Upper lobe of left lung (tissue), 6 donors: ENCODE data around the gene GSG1. TPM values are rescaled to one million over a fixed set of nuclear protein-coding genes. Genes with fewer than 3 reads are reported as not detected.

Experiments
- ATAC-seq, 2 donors: fragments of 200-7000 bp; cut with Tn5 transposase; one replicate each; pipeline ENCODE4 v1.9.1; 2022; ENCODE audit warnings: mild to moderate bottlenecking in 2 of 2, moderate library complexity in 2 of 2; ENCODE audit not compliant: low FRiP score in 2 of 2
- DNase-seq, 2 donors: peaks; one replicate each; pipeline ENCODE4 v3.0.0-alpha.2; 2019 to 2020
- H3K27ac ChIP-seq, 4 donors: fragments of 200-600 bp; sonication (generic); one replicate each; pipeline ENCODE4 v1.5.1; 2016 to 2019
- H3K27me3 ChIP-seq, 4 donors: fragments of 200-600 bp; sonication (generic); one replicate each; pipeline ENCODE4 v1.5.1; 2017 to 2019
- H3K36me3 ChIP-seq, 4 donors: fragments of 200-600 bp; sonication (generic); one replicate each; pipeline ENCODE4 v1.5.1; 2016 to 2019
- H3K4me1 ChIP-seq, 4 donors: fragments of 200-600 bp; sonication (generic); one replicate each; pipeline ENCODE4 v1.5.1; 2018 to 2019
- H3K4me3 ChIP-seq, 4 donors: fragments of 200-600 bp; sonication (generic); one replicate each; pipeline ENCODE4 v1.5.1; 2017 to 2019; ENCODE audit warnings: mild to moderate bottlenecking in 2 of 4, moderate library complexity in 1 of 4
- H3K9me3 ChIP-seq, 4 donors: fragments of 200-600 bp; sonication (generic); one replicate each; pipeline ENCODE4 v1.5.1; 2018 to 2019
- CTCF ChIP-seq, 6 experiments: fragments of 450-650 bp in 4 of 6; fragments of 200-600 bp in 2 of 6; sonication (generic) in 2 of 6; IDR thresholded peaks; one replicate each; pipeline ENCODE4 v1.5.1; 2016 to 2019; ENCODE audit warnings: antibody characterized with exemption in 6 of 6
- EP300 ChIP-seq, 4 donors: sonication (generic); formaldehyde crosslinking; IDR thresholded peaks; one replicate each; pipeline ENCODE4 v1.5.1; 2017; ENCODE audit warnings: antibody characterized with exemption in 4 of 4, control low read depth in 2 of 4
- POLR2A ChIP-seq, 4 donors: fragments of 450-650 bp; IDR thresholded peaks; one replicate each; pipeline ENCODE4 v1.5.1; 2016 to 2017; ENCODE audit warnings: antibody characterized with exemption in 4 of 4, mild to moderate bottlenecking in 2 of 4
- POLR2AphosphoS5 ChIP-seq, 2 donors: sonication (generic); formaldehyde crosslinking; IDR thresholded peaks; one replicate each; pipeline ENCODE4 v1.5.1; 2017; ENCODE audit warnings: antibody characterized with exemption in 2 of 2
- WGBS, 2 donors: methylation state at CpG; one replicate each; pipeline ENCODE4 v1.1.5; 2017 to 2018; 5-methylcytosine and 5-hydroxymethylcytosine counted together
- total RNA-seq, 6 donors: library from RNA; depleted of rRNA in 4 of 6; stranded (reverse); fragments of >200 nt in 4 of 6; gene quantifications; one replicate each; pipeline versions ENCODE4 v1.1.0 to v1.2.1, GENCODE V29; 2016 to 2021
- donor health status: DM: no; HTN: no; CAD: no; lungs with moderate emphysema.
- donor health status: DM: no; HTN: yes; CAD: no; lungs with severe emphysema.

The GSG1 gene
- total RNA-seq, 6 donors from 2014 or later: not detected

DNA sequence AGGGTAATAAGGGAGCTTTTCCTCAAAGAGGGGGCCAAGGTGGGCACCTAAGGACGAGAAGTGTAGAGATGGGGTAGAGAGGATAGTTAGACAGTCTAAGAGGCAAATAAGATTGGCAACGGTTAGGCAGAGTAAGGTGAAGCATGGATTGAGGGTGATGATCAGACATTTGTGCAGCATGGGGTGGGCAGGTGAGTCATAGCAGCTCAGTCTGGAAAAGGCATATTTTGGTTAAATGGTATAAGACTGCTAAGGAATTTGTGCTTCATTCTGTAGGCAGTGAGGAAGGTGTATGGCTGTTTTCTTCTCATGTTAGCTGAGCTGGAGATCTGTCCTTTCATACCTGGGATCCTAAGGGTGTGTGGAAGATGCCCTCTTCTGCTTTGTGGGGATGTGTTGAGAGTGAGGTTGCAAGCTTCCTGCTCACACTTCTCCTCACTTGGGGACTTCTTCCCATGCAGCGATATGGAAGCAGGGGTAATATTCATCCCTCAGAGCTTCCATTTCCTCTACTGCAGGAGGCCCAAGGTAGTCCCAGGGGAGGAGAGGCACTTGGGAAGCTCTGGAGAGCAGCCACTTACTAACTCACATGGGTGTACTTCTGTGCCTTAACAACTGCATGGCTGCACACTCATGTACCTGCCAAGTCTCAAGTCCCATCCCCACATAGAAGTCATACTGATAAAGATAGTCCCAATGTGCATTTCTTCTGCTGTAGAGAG, 28.9 kb downstream of the GSG1 start:
- Histone ChIP-seq H3K4me1 (no peaks in the 10 kb centered on the region), H3K36me3 (peaks cover 0 to 31% (median 4%) of the 10 kb centered on the region in 4 donors), H3K27ac (no peak overlapping the region), H3K4me3 (no peak overlapping the region), H3K27me3 (no peaks in the 10 kb centered on the region), H3K9me3 (no peaks in the 10 kb centered on the region)
- WGBS, 2 donors: 90 to 92% methylated on average over 3 of the region's 3 CpGs
- ATAC-seq (no peak), DNase-seq (no peak)
- no peak for TF ChIP-seq EP300 (IDR thresholded peaks at IDR 0.05)
- TF ChIP-seq POLR2AphosphoS5 (IDR thresholded peaks at IDR 0.05): no peak
- TF ChIP-seq POLR2A (IDR thresholded peaks at IDR 0.05): no peak

- DNase-seq: no peak
- Histone ChIP-seq H3K27ac (no peak overlapping the region), H3K36me3 (peaks cover 0 to 44% (median 6%) of the 10 kb centered on the region in 4 donors), H3K4me3 (no peak overlapping the region), H3K27me3 (no peaks in the 10 kb centered on the region), H3K9me3 (no peaks in the 10 kb centered on the region), H3K4me1 (no peaks in the 10 kb centered on the region)
- no peak for TF ChIP-seq CTCF (IDR thresholded peaks at IDR 0.05)
- no peak for TF ChIP-seq EP300 (IDR thresholded peaks at IDR 0.05)
- no peak for TF ChIP-seq POLR2AphosphoS5 (IDR thresholded peaks at IDR 0.05)
- TF ChIP-seq POLR2A (IDR thresholded peaks at IDR 0.05): no peak
- 76 to 89% methylated on average over 3 of the region's 3 CpGs for WGBS, 2 donors
- ATAC-seq: no peak
These were observed 30.3 kb downstream of the GSG1 start for GRCh38 chr12:13073173-13073572.

DNA sequence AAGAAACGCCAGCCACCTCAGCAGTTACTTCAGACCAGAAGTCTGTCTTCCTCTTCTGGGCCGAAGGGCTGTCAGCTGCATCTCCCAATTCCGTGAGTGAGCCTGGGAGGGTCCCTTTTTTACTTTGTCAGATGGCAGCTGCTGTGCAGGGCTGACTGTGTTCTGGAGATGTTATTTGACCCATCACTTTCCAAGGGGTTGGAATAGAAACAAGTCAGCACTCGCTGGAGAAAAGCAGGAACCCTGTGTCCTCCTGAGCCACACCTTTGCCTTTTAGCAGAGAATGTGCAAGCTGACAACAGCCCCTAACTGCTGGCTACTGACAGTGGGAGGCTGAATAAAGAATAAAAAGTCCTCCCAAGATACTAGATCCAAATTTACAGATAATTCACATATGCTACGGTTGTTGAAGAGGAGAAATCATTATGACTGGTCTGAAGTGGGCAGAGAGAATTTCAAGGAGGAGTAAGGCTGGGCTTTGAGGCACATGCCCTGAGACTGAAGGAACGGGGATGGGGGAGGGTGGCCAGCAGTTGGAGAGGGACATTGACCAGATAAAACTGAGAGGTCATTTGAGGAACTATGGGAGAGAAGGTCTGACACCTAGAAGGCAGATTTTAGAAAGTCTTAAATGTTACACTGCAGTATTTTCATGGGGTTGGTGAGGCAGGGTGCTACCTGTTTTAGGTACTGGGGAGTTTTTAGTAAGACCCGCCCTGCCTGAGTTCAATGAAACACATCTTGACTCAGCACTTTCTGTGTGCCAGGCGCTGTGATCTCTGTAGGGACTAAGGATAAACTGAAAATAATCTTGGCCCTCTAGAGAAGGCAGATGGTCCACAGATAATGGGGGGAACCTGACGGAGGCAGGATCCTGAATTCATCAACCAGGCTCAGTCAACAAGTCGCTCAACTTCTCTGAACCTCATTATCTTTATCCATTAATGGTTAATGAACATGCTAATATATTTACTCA, 31.9 kb downstream of the GSG1 start:
- no peak overlapping the region for H3K4me3 ChIP-seq
- H3K27ac ChIP-seq: no peak overlapping the region
- no peaks in the 10 kb centered on the region for H3K4me1 ChIP-seq
- ATAC-seq (no peak), DNase-seq (no peak)
- no peaks in the 10 kb centered on the region for H3K27me3 ChIP-seq
- H3K9me3 ChIP-seq: no peaks in the 10 kb centered on the region
- WGBS, 2 donors: 82 to 84% methylated on average over 10 of the region's 10 CpGs
- peaks cover 0 to 56% (median 12%) of the 10 kb centered on the region in 4 donors for H3K36me3 ChIP-seq
- TF ChIP-seq POLR2AphosphoS5 (IDR thresholded peaks at IDR 0.05): no peak
- TF ChIP-seq CTCF (IDR thresholded peaks at IDR 0.05): no peak
- TF ChIP-seq EP300 (IDR thresholded peaks at IDR 0.05): no peak
- TF ChIP-seq POLR2A (IDR thresholded peaks at IDR 0.05): no peak

DNA sequence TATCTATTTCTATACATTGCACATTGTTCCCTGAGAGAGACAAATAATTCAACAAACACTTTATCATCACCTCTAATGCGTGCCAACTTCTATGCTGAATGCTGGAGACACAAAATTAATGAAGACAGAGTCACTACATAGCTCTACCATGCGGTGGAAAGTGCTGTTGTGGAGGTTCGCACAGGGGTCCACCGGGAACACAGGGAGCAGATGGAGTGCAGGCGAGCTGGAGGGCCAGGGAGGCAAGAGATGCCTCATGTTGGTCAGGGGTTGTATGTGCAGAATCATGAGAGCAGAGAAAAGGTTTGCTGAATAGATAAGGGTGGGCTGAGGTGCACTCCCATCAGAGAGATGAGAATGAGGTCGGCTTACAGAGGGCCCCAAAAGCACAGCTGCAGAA, 34.1 kb downstream of the GSG1 start:
- H3K4me1 ChIP-seq: no peaks in the 10 kb centered on the region
- H3K27ac ChIP-seq: no peak overlapping the region
- ATAC-seq (no peak), DNase-seq (no peak)
- peaks cover 0 to 51% (median 7%) of the 10 kb centered on the region in 4 donors for H3K36me3 ChIP-seq
- 91 to 94% methylated on average over 6 of the region's 6 CpGs for WGBS, 2 donors
- TF ChIP-seq POLR2A (IDR thresholded peaks at IDR 0.05) (no peak), CTCF (IDR thresholded peaks at IDR 0.05) (no peak), EP300 (IDR thresholded peaks at IDR 0.05) (no peak), POLR2AphosphoS5 (IDR thresholded peaks at IDR 0.05) (no peak)
- no peaks in the 10 kb centered on the region for H3K27me3 ChIP-seq
- no peak overlapping the region for H3K4me3 ChIP-seq
- no peaks in the 10 kb centered on the region for H3K9me3 ChIP-seq

DNA sequence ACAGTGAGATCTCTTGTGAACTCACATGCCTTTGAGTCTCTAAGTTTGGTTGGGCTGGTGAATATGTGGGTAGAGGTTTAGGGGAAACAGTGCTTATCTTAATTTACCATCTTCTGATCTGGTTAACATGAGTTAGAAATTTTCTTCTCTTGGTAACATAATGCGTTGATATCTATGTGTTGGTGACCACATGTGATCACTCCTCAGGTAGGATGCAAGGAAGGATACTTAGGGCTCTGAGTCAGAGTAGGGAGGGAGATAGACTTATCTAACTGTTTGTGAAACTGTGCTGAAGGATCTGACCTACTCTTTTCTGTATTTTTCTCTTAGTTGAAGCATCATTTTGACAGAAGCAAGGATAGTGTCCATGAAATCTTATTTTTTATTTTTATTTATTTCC, 36.1 kb downstream of the GSG1 start:
- peaks cover 0 to 59% (median 7%) of the 10 kb centered on the region in 4 donors for H3K36me3 ChIP-seq
- H3K9me3 ChIP-seq: no peaks in the 10 kb centered on the region
- H3K4me3 ChIP-seq: no peak overlapping the region
- no peak for ATAC-seq
- WGBS, 2 donors: 74 to 95% methylated on average over 1 of the region's 1 CpG
- no peak overlapping the region for H3K27ac ChIP-seq
- H3K4me1 ChIP-seq: no peaks in the 10 kb centered on the region
- H3K27me3 ChIP-seq: no peaks in the 10 kb centered on the region
- no peak for TF ChIP-seq EP300 (IDR thresholded peaks at IDR 0.05)
- TF ChIP-seq POLR2AphosphoS5 (IDR thresholded peaks at IDR 0.05): no peak
- TF ChIP-seq POLR2A (IDR thresholded peaks at IDR 0.05): no peak
- TF ChIP-seq CTCF (IDR thresholded peaks at IDR 0.05): no peak
- DNase-seq: no peak
